Upper lobe of left lung (tissue), 4 donors: ENCODE results near the gene LAMB4.

Source experiments
- CTCF ChIP-seq, 6 experiments: fragments of 450-650 bp in 4 of 6; fragments of 200-600 bp in 2 of 6; sonication (generic) in 2 of 6; IDR thresholded peaks; one replicate each; pipeline ENCODE4 v1.5.1; 2016 to 2019; ENCODE audit warnings: antibody characterized with exemption in 6 of 6
- POLR2A ChIP-seq, 4 donors: fragments of 450-650 bp; IDR thresholded peaks; one replicate each; pipeline ENCODE4 v1.5.1; 2016 to 2017; ENCODE audit warnings: antibody characterized with exemption in 4 of 4, mild to moderate bottlenecking in 2 of 4
- POLR2AphosphoS5 ChIP-seq, 2 donors: sonication (generic); formaldehyde crosslinking; IDR thresholded peaks; one replicate each; pipeline ENCODE4 v1.5.1; 2017; ENCODE audit warnings: antibody characterized with exemption in 2 of 2

GRCh38 chr7:108164342-108164741 is 34.2 kb upstream of the LAMB4 start:
- TF ChIP-seq CTCF (IDR thresholded peaks at IDR 0.05) (no peak), POLR2A (IDR thresholded peaks at IDR 0.05) (no peak), POLR2AphosphoS5 (IDR thresholded peaks at IDR 0.05) (no peak)
